WTC11 (cell line): ENCODE results near the gene UBAP1.

Experiments
- NR2C2 ChIP-seq: sonication (generic); formaldehyde crosslinking; IDR thresholded peaks from 2 replicates; pipeline ENCODE4 v1.8.0; 2022; ENCODE audit warnings: mild to moderate bottlenecking, missing genetic modification reagents
- TP53 ChIP-seq: sonication (generic); formaldehyde crosslinking; IDR thresholded peaks from 2 replicates; pipeline ENCODE4 v1.8.1; 2023; ENCODE audit warnings: mild to moderate bottlenecking, missing genetic modification reagents
- TF ChIP-seq, protein P1 (sequence below): fragments of 200-600 bp; IDR thresholded peaks from 2 replicates; pipeline ENCODE4 v1.8.0; 2022; ENCODE audit warnings: antibody characterized with exemption
- TF ChIP-seq, protein P2 (sequence below): sonication (generic); formaldehyde crosslinking; IDR thresholded peaks from 2 replicates; pipeline ENCODE4 v1.8.1; 2022; ENCODE audit warnings: low read depth, missing genetic modification reagents, borderline replicate concordance

DNA sequence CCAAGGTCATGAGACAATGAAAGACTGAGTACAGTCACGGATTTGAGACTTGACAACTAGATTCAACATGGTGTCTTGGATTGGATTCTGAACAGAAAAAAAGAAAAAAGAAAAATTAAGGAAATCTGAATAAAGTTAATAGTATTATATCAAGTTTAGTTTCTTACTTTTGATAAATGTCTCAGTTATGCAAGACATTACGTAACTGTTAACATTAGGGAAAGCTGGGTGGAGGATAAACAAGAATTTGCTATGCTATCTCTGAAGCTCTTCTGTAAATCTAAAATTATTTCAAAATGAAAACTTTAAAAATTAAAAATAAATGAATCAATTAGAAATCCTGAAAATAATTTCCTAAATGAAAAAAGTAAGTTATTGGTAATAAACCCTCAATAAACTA lies 38.0 kb upstream of the UBAP1 start:
- TF ChIP-seq, protein P1, sequence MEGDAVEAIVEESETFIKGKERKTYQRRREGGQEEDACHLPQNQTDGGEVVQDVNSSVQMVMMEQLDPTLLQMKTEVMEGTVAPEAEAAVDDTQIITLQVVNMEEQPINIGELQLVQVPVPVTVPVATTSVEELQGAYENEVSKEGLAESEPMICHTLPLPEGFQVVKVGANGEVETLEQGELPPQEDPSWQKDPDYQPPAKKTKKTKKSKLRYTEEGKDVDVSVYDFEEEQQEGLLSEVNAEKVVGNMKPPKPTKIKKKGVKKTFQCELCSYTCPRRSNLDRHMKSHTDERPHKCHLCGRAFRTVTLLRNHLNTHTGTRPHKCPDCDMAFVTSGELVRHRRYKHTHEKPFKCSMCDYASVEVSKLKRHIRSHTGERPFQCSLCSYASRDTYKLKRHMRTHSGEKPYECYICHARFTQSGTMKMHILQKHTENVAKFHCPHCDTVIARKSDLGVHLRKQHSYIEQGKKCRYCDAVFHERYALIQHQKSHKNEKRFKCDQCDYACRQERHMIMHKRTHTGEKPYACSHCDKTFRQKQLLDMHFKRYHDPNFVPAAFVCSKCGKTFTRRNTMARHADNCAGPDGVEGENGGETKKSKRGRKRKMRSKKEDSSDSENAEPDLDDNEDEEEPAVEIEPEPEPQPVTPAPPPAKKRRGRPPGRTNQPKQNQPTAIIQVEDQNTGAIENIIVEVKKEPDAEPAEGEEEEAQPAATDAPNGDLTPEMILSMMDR: no peak
- TF ChIP-seq NR2C2 (CRISPR knock-in tag) (no peak), TP53 (CRISPR knock-in tag) (no peak)
- TF ChIP-seq, protein P2, sequence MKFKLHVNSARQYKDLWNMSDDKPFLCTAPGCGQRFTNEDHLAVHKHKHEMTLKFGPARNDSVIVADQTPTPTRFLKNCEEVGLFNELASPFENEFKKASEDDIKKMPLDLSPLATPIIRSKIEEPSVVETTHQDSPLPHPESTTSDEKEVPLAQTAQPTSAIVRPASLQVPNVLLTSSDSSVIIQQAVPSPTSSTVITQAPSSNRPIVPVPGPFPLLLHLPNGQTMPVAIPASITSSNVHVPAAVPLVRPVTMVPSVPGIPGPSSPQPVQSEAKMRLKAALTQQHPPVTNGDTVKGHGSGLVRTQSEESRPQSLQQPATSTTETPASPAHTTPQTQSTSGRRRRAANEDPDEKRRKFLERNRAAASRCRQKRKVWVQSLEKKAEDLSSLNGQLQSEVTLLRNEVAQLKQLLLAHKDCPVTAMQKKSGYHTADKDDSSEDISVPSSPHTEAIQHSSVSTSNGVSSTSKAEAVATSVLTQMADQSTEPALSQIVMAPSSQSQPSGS (CRISPR knock-in tag): no peak
